Limb (tissue), 2 donors: Measurements from ENCODE around the gene ERICH4.
A peak's percentile ranks its signal among the peaks of the same experiment; 100 is the strongest.
"Not testable (repeated sequence)": the region's sequence is repeated elsewhere in the genome, so short reads cannot be mapped to it uniquely, and the experiment has no call there.

Experiments used
- DNase-seq, 2 donors: peaks; one replicate each; pipeline ENCODE4 v3.0.0-alpha.2; 2016; ENCODE audit errors: extremely low spot score in 2 of 2

ERICH4 gene

GRCh38 chr19:41435376-41435775, 7.6 kb upstream of the ERICH4 start:
- not testable (repeated sequence) for DNase-seq

- DNase-seq = no peak
These were observed 6.9 kb upstream of the ERICH4 start for GRCh38 chr19:41435936-41436673.

GRCh38 chr19:41436674-41436951, 6.3 kb upstream of the ERICH4 start:
- no peak for DNase-seq

- no peak for DNase-seq
These were observed 4.9 kb upstream of the ERICH4 start for GRCh38 chr19:41437944-41438574.

GRCh38 chr19:41439441-41440222, 3.3 kb upstream of the ERICH4 start, which contains the start of gene DMAC2:
DMAC2 (minus strand) TSS chr19:41439912; CDS start chr19:41439899, 13 bp downstream.
- peak; percentile 94 to 98 for DNase-seq

- no peak for DNase-seq
These were observed 1.5 kb upstream of the ERICH4 start for GRCh38 chr19:41441321-41441945.

GRCh38 chr19:41443813-41444455, 978 bp downstream of the ERICH4 start:
- DNase-seq = no peak

- no peak for DNase-seq
These were observed 2.6 kb downstream of the ERICH4 start for GRCh38 chr19:41445575-41445974.

- DNase-seq = no peak
These were observed 4.9 kb downstream of the ERICH4 start for GRCh38 chr19:41447732-41448332.

- peak; percentile 66 to 83 for DNase-seq
These were observed 6.3 kb downstream of the ERICH4 start for GRCh38 chr19:41449079-41449864.

- no peak for DNase-seq
These were observed 6.9 kb downstream of the ERICH4 start for GRCh38 chr19:41449865-41450178.

- no peak for DNase-seq
These were observed 9.8 kb downstream of the ERICH4 start for GRCh38 chr19:41452584-41453275.

- no peak for DNase-seq
These were observed 13.0 kb downstream of the ERICH4 start for GRCh38 chr19:41455936-41456335.

- peak in 1 of 2 donors; percentile 51 for DNase-seq
These were observed 13.5 kb downstream of the ERICH4 start for GRCh38 chr19:41456342-41456918.

GRCh38 chr19:41457241-41457640, 14.3 kb downstream of the ERICH4 start:
- DNase-seq = no peak

GRCh38 chr19:41462497-41462896, 19.5 kb downstream of the ERICH4 start:
- no peak for DNase-seq

GRCh38 chr19:41463257-41464256, 20.6 kb downstream of the ERICH4 start:
- DNase-seq = not testable (repeated sequence)

GRCh38 chr19:41476583-41476982, 33.6 kb downstream of the ERICH4 start:
- DNase-seq = no peak
